Cardiac fibroblast (primary cell): ENCODE data around the gene FBXO8.

ENCODE experiments used
- DNase-seq, 2 donors: peaks; one replicate each; pipeline versions ENCODE4 v3.0.0 to v3.0.0-alpha.2; 2010; ENCODE audit warnings: low read depth in 2 of 2
- H3K4me3 ChIP-seq, 2 donors: replicated peaks in 1 of 2; 1 replicate in 1 of 2; 2 replicates in 1 of 2; pipeline ENCODE4 v1.5.1; 2011; ENCODE audit warnings: low read depth in 2 of 2, low read length in 2 of 2, mild to moderate bottlenecking in 2 of 2, moderate library complexity in 1 of 2
- CTCF ChIP-seq: IDR thresholded peaks from one replicate; pipeline ENCODE4 v1.5.1; 2011; ENCODE audit warnings: low read depth, mild to moderate bottlenecking, low read length, inconsistent platforms

Gene FBXO8

GRCh38 chr4:174215057-174215456 lies 68.4 kb downstream of the FBXO8 start:
- no peak for TF ChIP-seq CTCF
- no peak for DNase-seq
- no peak overlapping the region for H3K4me3 ChIP-seq

GRCh38 chr4:174214101-174214878 lies 69.2 kb downstream of the FBXO8 start:
- peak overlapping the region; percentile 38 for H3K4me3 ChIP-seq
- no peak for DNase-seq

GRCh38 chr4:174213731-174214100 lies 69.8 kb downstream of the FBXO8 start:
- peak overlapping the region; percentile 38 for H3K4me3 ChIP-seq
- DNase-seq = peak in 1 of 2 donors; percentile 46
- TF ChIP-seq CTCF = no peak

More at GRCh38 chr4:174214101-174214878, 69.2 kb downstream of the FBXO8 start:
- TF ChIP-seq CTCF = no peak

GRCh38 chr4:174212061-174212460 lies 71.4 kb downstream of the FBXO8 start:
- no peak for DNase-seq
- no peak overlapping the region for H3K4me3 ChIP-seq
- no peak for TF ChIP-seq CTCF

- TF ChIP-seq CTCF = no peak
- H3K4me3 ChIP-seq = no peak overlapping the region
- no peak for DNase-seq
Measured at GRCh38 chr4:174211622-174212044, 71.8 kb downstream of the FBXO8 start.

DNA sequence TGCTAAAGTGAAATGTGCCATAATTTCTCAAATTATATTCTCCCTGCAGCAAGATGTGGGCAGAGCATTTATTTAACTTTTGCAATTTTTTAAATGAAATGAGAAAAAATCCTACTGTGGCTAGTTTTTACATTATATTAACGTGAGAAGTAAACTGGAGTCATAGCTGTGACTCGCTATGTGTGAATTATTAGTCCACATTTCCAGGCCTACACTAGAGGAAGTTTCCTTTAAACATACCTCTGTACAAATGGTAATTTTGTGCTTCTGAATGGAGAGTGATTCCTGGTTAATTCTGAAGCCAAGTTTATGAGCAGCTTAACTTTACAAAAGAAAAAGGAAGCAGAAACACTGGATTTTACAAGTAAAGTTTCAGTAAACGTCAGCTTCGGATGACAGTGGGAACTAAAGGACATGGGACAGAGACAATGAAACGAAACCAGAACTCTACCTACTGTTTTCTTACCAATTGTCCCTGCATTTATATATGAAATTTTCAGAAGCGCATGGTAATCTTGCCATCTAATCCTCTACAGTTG lies 72.4 kb downstream of the FBXO8 start:
- TF ChIP-seq CTCF = no peak
- H3K4me3 ChIP-seq = no peak overlapping the region
- DNase-seq = peak in 1 of 2 donors; percentile 38
